CD1c-positive myeloid dendritic cell (primary cell): ENCODE data around the gene MBD3L1.

Source experiments
- DNase-seq: peaks from one replicate; pipeline ENCODE4 v3.0.0-alpha.2; 2016; ENCODE audit errors: extremely low spot score

The MBD3L1 gene

DNA sequence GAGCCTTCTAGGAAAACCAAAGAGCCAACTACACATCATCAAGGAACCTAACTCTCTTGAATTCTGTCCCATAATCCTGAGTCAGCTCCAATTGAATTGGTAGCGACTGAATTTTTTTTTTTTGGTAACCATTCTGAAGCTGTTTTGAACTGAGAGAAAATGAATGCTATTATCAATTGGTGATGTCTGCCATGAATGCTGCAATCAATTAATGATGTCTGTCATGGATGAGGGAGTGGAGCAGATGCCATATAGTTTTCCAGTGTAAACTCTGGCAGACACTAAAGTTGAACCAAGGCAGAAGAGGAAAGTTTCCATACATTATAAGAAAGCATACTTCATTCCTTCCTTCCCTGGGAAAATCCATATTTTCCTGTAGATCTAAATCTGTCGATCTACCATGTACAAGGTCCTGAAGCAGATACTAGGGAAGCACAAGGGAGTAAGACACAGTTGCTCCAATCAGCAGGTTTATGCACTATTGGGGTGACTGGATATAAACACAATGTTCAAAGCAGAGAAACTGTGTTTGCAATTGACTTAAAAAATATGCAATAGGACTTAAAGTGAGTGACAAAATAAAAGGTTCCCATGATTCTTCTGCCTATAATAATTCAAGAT is 48.8 kb downstream of the MBD3L1 start:
- DNase-seq: no peak

DNA sequence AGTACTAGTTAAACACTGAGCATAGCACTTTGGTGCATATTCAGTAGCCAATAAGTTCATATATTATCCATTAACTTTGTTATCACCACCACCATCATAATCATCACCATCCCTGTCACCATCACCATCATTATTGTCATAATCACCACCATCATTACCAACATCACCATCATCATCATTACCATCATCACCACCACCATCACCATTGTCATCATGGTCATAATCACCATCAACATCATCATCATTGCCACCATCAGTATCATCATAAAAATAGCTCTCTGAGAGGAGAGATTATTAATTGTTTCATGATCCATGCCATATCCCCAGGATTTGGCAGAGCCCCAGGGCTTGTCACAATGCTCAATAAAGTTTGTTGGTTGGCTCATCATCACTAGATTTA is 49.3 kb downstream of the MBD3L1 start:
- no peak for DNase-seq

DNA sequence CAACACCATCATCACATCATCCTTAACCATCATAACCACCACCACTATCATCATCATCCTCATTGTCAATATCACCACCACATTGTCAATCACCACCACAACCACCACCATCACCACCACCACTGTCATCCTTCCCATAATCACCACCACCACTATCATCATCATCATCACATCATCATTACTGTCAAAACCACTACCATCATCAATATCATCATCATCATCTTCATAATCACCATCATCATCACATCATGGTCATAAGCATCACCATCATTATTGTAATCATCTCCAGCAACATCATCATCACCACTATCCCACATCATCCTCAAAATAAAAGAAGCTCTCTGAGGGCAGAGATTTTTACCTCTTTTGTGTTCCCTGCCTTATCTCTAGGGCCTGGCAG is 52.2 kb downstream of the MBD3L1 start:
- no peak for DNase-seq

DNA sequence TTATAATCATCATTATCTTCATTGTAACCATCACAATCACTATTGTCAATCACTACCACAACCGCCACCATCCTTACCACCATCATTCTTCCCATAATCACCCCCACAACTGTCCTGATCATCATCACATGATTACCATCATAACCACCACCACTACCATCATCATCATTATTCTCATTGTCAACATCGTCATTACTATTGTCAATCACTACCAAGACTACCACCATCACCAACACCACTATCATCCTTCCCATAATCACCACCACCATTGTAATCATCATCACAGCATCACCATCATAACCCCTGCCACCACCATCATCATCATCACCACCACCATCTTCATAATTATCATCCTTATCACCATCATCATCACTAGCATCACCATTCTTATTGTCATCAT is 55.2 kb downstream of the MBD3L1 start:
- DNase-seq: no peak

DNA sequence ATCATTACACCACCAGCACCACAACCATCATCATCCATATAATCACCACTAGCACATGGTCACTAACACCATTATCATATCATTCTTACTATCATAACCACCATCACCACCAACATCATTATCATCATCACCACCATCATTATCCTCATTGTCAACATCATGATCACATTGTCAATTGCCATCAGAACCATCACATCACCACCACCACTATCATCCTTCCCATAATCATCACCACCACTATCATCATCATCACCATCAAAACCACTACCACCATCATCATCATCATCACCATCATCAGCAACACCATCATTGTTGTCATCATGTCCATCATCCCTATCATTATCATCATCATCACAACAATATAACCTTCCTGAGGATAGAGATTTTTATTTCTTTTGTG is 58.1 kb downstream of the MBD3L1 start:
- no peak for DNase-seq
